ENCODE measurements around the gene TNFRSF1A.
"Not testable (repeated sequence)": the region's sequence is repeated elsewhere in the genome, so short reads cannot be mapped to it uniquely, and the experiment has no call there.

TNFRSF1A gene

GRCh38 chr12:6302621-6303020 is 39.3 kb downstream of the TNFRSF1A start:
- DNase-seq (ENCODE audit: low spot score) = no peak

GRCh38 chr12:6301721-6302120 is 40.2 kb downstream of the TNFRSF1A start:
- DNase-seq (ENCODE audit: low spot score) = no peak

DNA sequence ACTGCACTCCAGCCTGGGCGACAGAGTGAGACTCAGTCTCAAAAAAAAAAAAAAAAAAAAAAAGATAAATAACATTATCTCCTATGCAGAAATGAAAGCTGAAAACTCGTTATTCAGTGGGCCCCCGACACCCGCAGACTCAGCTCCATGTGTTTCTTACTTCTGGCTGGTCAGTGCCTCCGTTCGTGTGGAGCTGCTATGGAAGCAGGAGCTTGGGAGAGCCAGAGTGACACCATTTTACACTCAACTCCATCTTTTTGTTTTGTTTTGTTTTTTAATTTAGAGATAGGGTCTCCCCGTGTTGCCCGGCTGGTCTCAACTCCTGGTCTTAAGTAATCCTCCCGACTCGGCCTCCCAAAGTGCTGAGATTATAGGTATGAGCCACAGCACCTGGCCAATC is 44.7 kb downstream of the TNFRSF1A start:
- DNase-seq (ENCODE audit: low spot score) = no peak

GRCh38 chr12:6295094-6295811 is 46.6 kb downstream of the TNFRSF1A start:
- DNase-seq (ENCODE audit: low spot score) = peak; percentile 64

GRCh38 chr12:6294156-6295093 is 47.5 kb downstream of the TNFRSF1A start:
- DNase-seq (ENCODE audit: low spot score) = no peak

GRCh38 chr12:6292606-6293005 is 49.3 kb downstream of the TNFRSF1A start:
- no peak for DNase-seq (ENCODE audit: low spot score)

DNA sequence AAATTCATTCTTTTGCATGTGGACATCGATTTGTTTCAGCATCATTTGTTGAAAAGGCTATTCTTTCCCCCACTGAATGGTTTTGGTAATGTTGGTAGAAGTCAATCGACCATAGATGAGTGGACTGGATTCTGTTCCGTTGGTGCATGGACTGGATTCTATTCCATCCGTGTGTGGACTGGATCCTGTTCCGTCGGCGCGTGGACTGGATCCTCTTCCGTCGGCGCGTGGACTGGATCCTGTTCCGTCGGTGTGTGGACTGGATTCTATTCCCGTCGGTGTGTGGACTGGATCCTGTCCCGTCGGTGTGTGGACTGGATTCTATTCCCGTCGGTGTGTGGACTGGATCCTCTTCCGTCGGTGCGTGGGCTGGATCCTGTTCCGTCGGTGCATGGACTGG is 52.0 kb downstream of the TNFRSF1A start:
- DNase-seq (ENCODE audit: low spot score) = not testable (repeated sequence)

GRCh38 chr12:6289081-6289480 is 52.8 kb downstream of the TNFRSF1A start:
- DNase-seq (ENCODE audit: low spot score) = not testable (repeated sequence)

DNA sequence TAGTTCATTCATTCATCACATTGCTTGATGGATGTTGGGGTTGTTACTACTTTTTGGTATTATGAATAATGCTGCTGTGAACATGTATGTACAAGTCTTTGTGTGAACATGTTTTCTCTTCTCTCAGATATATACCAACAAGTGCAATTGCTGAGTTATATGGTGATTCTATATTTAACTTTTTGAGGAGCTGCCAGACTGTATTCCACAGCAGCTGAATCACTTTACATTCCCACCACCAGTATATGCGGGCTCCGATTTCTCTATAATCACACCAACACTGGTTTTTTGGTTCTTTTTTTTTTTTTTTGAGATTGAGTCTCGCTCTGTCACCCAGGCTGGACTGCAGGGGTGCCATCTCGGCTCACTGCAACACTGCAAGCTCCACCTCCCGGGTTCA is 53.6 kb downstream of the TNFRSF1A start:
- no peak for DNase-seq (ENCODE audit: low spot score)

DNA sequence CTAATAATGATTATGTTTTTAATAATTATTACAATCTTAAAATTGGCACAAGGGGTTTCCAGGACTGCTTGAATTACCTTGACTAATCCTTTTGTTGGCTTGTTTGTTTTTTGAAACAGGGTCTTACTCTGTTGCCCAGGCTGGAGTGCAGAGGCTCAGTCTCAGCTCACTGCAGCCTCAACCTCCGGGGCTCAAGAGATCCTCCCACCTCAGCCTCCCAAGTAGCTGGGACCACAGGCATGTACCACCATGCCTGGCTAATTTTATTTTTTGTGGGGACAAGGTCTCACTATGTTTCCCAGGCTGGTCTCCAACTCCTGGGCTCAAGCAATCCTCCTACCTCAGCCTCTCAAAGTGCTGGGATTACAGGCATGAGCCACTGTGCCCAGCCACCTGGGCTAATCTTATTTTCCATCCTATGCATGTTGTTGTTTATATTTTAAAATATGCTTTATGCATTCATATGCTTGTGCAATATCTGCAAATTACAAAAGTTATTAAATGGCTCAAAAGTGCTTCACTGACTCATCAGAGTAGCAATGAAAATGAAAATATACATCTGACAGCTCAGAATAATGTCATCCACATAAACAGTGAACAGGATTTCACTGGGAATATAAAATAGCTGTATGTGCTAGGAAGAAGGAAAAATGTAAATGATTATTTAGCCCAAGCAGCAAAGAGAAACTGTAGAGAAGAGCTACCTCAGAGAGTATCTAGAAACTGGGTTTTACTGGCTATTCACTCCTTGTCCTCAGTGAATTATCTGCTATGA is 56.2 kb downstream of the TNFRSF1A start:
- no peak for DNase-seq (ENCODE audit: low spot score)

DNA sequence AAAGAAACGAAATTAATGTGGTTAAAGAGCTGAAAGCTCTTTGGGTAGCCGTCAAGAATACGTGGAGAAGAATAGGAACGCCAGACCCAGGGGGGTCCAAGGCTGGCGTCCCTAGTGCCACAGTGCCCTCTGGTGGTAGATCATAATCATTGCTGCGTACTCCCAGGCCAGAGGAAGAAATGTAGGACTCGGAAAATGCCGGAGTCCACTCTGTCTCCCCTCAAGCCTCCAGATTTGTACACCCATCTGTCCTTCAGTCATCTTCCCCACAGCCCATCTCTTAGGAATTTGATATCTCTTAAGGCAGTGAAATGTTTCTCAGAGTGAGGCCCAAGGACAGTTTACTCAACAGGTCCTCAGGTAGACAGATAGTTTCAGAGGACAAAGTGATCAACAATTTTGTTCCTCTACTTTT is 56.8 kb downstream of the TNFRSF1A start:
- DNase-seq (ENCODE audit: low spot score) = peak; percentile 90

GRCh38 chr12:6284273-6284672 is 57.6 kb downstream of the TNFRSF1A start:
- no peak for DNase-seq (ENCODE audit: low spot score)

DNA sequence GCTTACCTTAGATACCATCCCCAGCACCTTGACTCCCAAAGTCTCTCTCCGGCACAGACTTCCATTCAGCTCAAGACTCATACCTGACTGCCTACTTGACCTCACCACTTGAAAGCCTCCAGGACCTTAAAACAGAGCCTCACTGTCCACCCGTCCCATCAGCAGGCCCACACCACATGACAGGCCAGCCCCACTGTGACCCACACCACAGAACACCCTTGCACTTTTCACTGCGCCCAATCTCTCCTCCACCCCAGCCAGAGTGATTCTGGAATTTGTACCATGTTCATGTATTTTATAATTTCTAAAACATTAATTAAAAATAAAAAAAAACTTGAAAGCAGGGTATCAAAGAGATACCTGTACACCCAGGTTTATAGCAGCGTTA is 59.4 kb downstream of the TNFRSF1A start:
- no peak for DNase-seq (ENCODE audit: low spot score)

DNA sequence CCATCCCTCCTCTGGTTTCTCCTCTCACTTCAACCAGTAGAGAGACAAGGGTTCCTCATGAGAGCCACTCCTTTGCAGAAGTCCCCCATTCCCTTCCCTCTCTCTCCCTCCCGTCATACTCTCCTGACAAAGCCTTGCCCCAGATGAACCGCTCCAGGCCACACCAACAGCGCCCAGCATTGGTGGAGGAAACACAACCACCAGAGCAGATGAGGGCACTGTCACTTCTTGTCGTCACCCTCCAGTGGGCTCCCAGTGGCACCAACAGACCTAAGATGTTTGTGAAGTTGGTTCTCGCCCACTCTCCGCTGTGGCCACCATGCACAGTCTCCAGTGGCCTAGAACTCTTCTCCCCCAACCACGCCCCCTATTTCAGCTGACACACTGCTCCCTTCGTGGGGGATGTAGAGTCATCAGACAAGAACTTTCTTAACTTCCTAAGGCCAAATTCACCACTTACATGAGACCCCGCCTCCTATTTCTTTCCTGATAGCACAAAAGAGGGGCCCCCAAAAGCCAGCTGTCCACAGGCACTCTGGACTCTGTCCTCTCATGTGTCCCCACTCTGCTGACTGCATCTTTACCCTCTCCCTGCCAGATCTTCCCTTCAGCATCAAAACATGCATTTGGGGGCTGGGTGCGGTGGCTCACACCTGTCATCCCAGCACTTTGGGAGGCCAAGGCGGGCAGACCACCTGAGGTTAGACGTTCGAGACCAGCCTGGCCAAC is 60.6 kb downstream of the TNFRSF1A start:
- DNase-seq (ENCODE audit: low spot score) = no peak

DNA sequence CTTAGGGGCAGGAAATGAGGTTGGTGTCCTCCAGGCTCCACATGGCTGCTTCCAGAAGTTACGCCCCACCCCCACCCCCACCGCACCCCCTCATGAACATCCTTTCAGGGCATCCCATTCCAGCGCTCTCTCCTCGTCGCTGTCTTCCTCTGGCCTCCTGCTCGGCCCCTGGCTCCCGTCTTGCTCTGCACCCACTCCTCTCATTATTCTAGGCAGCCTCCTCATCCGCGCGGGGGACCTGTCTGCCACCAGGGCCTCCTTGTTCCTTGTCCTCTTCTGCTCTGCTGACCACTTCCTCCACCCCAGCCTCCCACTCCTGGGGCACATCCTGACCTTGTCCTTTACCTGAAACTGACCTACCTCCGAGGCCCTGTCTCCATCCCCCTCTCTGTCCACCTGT is 61.2 kb downstream of the TNFRSF1A start:
- no peak for DNase-seq (ENCODE audit: low spot score)

GRCh38 chr12:6280053-6280469 is 61.8 kb downstream of the TNFRSF1A start:
- DNase-seq (ENCODE audit: low spot score) = no peak

- no peak for DNase-seq (ENCODE audit: low spot score)
Observed at GRCh38 chr12:6279631-6280030, 62.2 kb downstream of the TNFRSF1A start.

DNA sequence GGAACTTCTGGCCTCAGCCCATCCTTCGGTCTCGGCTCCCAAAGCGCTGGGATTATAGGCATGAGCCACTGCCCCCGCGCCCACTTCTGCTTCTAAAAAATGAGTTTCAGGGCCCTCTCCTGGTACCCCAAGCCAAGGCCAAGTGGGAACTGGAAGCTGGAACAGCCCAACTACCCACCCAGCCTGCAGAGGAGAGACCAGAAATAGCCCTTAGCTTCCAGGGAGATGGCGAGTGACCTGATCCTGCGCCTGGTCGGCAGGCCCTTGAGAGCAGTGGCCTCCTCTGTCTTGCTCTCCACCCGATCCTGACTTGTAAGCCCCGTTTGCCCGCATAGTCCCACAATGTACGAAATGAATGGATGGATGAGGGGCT is 62.6 kb downstream of the TNFRSF1A start:
- DNase-seq (ENCODE audit: low spot score) = no peak

Measured in HuH-7 (cell line).